Tibial nerve (tissue), 4 donors: Measurements from ENCODE around the gene RPL23.

Experiments
- EP300 ChIP-seq, 2 donors: sonication (generic); formaldehyde crosslinking; IDR thresholded peaks; one replicate each; pipeline ENCODE4 v1.6.1; 2017; ENCODE audit warnings: antibody characterized with exemption in 2 of 2, mild to moderate bottlenecking in 1 of 2
- TF ChIP-seq, protein P1 (sequence below), 5 experiments: fragments of 200-600 bp in 3 of 5; fragments of 450-650 bp in 2 of 5; sonication (generic) in 3 of 5; IDR thresholded peaks; one replicate each; pipeline ENCODE4 v1.5.1; 2016 to 2019; ENCODE audit warnings: antibody characterized with exemption in 5 of 5, mild to moderate bottlenecking in 3 of 5, moderate library complexity in 2 of 5

DNA sequence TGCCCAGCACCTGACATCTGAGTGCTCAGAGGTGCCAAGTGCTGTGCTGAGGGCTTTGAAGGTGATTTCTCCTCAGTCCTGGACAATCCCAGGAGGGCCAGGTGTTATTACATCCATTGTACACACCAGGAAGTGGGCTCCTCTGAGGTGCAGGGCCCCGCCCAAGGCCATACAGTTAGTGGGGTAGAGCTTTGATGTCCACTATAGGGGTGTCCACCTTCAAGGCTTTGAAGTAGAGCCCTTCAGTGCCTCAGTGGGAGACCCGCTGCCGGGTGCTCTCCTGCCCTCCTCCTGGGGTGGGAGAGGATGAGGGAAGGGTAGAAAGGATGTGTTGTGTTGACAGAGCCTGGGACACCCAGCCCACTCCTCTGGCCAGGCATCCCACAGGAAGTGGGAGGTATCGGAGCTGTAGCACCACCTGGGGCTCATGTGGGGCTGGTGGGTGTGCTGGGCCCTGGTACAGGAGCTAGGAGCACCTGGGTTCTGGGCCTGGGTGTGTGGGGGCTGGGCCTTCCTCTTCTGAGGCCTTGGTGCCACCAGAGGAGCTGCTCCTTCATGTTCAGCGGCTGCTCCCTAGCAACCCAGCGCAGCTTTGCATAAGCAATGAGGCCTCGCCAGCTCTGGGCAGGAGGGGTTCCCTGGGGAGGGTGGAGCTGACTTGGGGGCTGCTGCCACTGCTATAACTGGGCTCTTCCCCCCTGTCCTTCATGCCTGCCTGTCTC lies 23.8 kb upstream of the RPL23 start:
- TF ChIP-seq, protein P1, sequence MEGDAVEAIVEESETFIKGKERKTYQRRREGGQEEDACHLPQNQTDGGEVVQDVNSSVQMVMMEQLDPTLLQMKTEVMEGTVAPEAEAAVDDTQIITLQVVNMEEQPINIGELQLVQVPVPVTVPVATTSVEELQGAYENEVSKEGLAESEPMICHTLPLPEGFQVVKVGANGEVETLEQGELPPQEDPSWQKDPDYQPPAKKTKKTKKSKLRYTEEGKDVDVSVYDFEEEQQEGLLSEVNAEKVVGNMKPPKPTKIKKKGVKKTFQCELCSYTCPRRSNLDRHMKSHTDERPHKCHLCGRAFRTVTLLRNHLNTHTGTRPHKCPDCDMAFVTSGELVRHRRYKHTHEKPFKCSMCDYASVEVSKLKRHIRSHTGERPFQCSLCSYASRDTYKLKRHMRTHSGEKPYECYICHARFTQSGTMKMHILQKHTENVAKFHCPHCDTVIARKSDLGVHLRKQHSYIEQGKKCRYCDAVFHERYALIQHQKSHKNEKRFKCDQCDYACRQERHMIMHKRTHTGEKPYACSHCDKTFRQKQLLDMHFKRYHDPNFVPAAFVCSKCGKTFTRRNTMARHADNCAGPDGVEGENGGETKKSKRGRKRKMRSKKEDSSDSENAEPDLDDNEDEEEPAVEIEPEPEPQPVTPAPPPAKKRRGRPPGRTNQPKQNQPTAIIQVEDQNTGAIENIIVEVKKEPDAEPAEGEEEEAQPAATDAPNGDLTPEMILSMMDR (IDR thresholded peaks at IDR 0.05) = no peak
- no peak for TF ChIP-seq EP300 (IDR thresholded peaks at IDR 0.05)
